Gastroesophageal sphincter (tissue), 3 donors: ENCODE measurements around the gene KIDINS220.

Experiments
- CTCF ChIP-seq, 4 experiments: fragments of 200-600 bp in 2 of 4; fragments of 450-650 bp in 2 of 4; sonication (generic) in 1 of 4; IDR thresholded peaks; one replicate each; pipeline ENCODE4 v1.5.1; 2017 to 2019; ENCODE audit warnings: antibody characterized with exemption in 4 of 4, mild to moderate bottlenecking in 2 of 4, moderate library complexity in 2 of 4
- EP300 ChIP-seq: sonication (generic); formaldehyde crosslinking; IDR thresholded peaks from one replicate; pipeline ENCODE4 v1.6.1; 2017; ENCODE audit warnings: antibody characterized with exemption, mild to moderate bottlenecking
- POLR2A ChIP-seq, 2 donors: fragments of 450-650 bp; IDR thresholded peaks; one replicate each; pipeline ENCODE4 v1.6.1; 2017; ENCODE audit warnings: antibody characterized with exemption in 2 of 2, mild to moderate bottlenecking in 2 of 2, moderate library complexity in 1 of 2
- POLR2AphosphoS5 ChIP-seq: sonication (generic); formaldehyde crosslinking; IDR thresholded peaks from one replicate; pipeline ENCODE4 v1.6.1; 2017; ENCODE audit warnings: antibody characterized with exemption

GRCh38 chr2:8827729-8828128, 9.7 kb downstream of the KIDINS220 start:
- no peak for TF ChIP-seq CTCF (IDR thresholded peaks at IDR 0.05)
- TF ChIP-seq POLR2AphosphoS5, result no peak
- no peak for TF ChIP-seq EP300
- no peak for TF ChIP-seq POLR2A (IDR thresholded peaks at IDR 0.05)
